ENCODE results near the gene NKX2-3.

NKX2-3 gene

DNA sequence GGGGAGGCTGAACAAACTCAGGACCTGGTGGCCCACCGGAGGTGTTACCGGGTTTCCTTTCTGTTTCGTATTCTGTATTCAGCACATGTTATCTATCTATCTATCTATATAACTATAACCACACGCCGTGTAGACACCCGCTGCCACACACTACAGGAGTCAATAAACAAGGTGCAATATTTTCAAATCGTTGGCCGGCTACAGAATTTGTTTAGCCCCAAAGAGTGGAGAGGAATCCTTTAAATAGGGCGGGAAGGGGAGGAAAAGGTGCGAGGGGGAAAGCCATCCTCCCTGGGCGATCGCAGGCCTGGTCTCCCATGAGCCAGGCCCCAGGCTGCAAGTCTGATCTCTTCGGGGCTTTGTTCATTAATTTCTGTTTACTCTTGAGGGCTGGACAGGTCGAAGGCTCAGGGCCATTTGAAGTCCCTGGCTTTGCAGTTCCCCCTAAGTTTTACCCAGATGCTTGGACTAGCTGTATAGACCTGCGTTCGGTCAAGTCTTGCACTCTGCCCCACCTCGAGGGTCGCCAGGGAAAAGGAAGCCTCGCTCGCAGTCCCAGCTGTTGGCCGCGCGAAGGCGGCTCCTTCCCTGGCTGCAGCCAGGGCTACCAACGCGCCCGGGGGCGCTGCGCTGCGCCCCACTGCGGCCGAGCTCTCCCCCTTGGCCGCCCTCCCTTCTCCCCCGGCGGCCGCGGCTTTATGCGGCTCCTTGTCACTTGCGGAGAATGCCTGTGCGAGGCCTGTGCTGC lies 3.8 kb downstream of the NKX2-3 start:
- no peaks in the 10 kb centered on the region for H3K9me3 ChIP-seq (ENCODE audit: control insufficient read depth, insufficient read depth, low read depth, low read length)
- H3K4me1 ChIP-seq (ENCODE audit: control insufficient read depth, insufficient read depth, low read length) = peaks cover 6% of the 10 kb centered on the region; the same call in 1 of the 2 replicates
- H3K4me3 ChIP-seq (ENCODE audit: low read depth, low read length) = no peak overlapping the region
- TF ChIP-seq ZNF600 (tag by site-specific recombination; IDR thresholded peaks at IDR 0.05) (no peak), ZFP69B (tag by site-specific recombination; IDR thresholded peaks at IDR 0.05) (no peak), KLF7 (tag by site-specific recombination; IDR thresholded peaks at IDR 0.05; ENCODE audit: borderline replicate concordance) (no peak), ZNF544 (tag by site-specific recombination; IDR thresholded peaks at IDR 0.05) (no peak), ZNF747 (tag by site-specific recombination; IDR thresholded peaks at IDR 0.05) (no peak), WT1 (tag by site-specific recombination; IDR thresholded peaks at IDR 0.05) (no peak), ZNF707 (tag by site-specific recombination; IDR thresholded peaks at IDR 0.05) (no peak), ZNF350 (tag by site-specific recombination; IDR thresholded peaks at IDR 0.05) (no peak), ZNF843 (tag by site-specific recombination; IDR thresholded peaks at IDR 0.05) (no peak), ZNF473 (tag by site-specific recombination; IDR thresholded peaks at IDR 0.05) (no peak), KLF1 (tag by site-specific recombination; IDR thresholded peaks at IDR 0.05) (no peak), ZNF510 (tag by site-specific recombination; IDR thresholded peaks at IDR 0.05; ENCODE audit: insufficient replicate concordance) (no peak), ZNF529 (tag by site-specific recombination; IDR thresholded peaks at IDR 0.05; ENCODE audit: insufficient replicate concordance) (no peak), HOXD13 (CRISPR knock-in tag; IDR thresholded peaks at IDR 0.05; ENCODE audit: borderline replicate concordance) (no peak), ZNF2 (tag by site-specific recombination; IDR thresholded peaks at IDR 0.05) (no peak), SP3 (tag by site-specific recombination; IDR thresholded peaks at IDR 0.05) (no peak)
- TF ChIP-seq, protein P1, sequence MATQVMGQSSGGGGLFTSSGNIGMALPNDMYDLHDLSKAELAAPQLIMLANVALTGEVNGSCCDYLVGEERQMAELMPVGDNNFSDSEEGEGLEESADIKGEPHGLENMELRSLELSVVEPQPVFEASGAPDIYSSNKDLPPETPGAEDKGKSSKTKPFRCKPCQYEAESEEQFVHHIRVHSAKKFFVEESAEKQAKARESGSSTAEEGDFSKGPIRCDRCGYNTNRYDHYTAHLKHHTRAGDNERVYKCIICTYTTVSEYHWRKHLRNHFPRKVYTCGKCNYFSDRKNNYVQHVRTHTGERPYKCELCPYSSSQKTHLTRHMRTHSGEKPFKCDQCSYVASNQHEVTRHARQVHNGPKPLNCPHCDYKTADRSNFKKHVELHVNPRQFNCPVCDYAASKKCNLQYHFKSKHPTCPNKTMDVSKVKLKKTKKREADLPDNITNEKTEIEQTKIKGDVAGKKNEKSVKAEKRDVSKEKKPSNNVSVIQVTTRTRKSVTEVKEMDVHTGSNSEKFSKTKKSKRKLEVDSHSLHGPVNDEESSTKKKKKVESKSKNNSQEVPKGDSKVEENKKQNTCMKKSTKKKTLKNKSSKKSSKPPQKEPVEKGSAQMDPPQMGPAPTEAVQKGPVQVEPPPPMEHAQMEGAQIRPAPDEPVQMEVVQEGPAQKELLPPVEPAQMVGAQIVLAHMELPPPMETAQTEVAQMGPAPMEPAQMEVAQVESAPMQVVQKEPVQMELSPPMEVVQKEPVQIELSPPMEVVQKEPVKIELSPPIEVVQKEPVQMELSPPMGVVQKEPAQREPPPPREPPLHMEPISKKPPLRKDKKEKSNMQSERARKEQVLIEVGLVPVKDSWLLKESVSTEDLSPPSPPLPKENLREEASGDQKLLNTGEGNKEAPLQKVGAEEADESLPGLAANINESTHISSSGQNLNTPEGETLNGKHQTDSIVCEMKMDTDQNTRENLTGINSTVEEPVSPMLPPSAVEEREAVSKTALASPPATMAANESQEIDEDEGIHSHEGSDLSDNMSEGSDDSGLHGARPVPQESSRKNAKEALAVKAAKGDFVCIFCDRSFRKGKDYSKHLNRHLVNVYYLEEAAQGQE (tag by site-specific recombination; IDR thresholded peaks at IDR 0.05) = no peak
- TF ChIP-seq, protein P2, sequence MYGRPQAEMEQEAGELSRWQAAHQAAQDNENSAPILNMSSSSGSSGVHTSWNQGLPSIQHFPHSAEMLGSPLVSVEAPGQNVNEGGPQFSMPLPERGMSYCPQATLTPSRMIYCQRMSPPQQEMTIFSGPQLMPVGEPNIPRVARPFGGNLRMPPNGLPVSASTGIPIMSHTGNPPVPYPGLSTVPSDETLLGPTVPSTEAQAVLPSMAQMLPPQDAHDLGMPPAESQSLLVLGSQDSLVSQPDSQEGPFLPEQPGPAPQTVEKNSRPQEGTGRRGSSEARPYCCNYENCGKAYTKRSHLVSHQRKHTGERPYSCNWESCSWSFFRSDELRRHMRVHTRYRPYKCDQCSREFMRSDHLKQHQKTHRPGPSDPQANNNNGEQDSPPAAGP (tag by site-specific recombination; IDR thresholded peaks at IDR 0.05) = no peak
- TF ChIP-seq, protein P3, sequence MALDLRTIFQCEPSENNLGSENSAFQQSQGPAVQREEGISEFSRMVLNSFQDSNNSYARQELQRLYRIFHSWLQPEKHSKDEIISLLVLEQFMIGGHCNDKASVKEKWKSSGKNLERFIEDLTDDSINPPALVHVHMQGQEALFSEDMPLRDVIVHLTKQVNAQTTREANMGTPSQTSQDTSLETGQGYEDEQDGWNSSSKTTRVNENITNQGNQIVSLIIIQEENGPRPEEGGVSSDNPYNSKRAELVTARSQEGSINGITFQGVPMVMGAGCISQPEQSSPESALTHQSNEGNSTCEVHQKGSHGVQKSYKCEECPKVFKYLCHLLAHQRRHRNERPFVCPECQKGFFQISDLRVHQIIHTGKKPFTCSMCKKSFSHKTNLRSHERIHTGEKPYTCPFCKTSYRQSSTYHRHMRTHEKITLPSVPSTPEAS (tag by site-specific recombination; IDR thresholded peaks at IDR 0.05) = no peak
- TF ChIP-seq, protein P4, sequence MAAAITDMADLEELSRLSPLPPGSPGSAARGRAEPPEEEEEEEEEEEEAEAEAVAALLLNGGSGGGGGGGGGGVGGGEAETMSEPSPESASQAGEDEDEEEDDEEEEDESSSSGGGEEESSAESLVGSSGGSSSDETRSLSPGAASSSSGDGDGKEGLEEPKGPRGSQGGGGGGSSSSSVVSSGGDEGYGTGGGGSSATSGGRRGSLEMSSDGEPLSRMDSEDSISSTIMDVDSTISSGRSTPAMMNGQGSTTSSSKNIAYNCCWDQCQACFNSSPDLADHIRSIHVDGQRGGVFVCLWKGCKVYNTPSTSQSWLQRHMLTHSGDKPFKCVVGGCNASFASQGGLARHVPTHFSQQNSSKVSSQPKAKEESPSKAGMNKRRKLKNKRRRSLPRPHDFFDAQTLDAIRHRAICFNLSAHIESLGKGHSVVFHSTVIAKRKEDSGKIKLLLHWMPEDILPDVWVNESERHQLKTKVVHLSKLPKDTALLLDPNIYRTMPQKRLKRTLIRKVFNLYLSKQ (tag by site-specific recombination; IDR thresholded peaks at IDR 0.05; ENCODE audit: borderline replicate concordance) = no peak
- H3K36me3 ChIP-seq (ENCODE audit: control insufficient read depth in 2 of 2, insufficient read depth in 1 of 2, low read length in 2 of 2) = no peaks in the 10 kb centered on the region
- POLR2A ChIA-PET = interaction anchor here (0.7 kb wide), 2 partner anchors 66 to 97 kb away, joined by 3 read pairs; no protein-coding TSS in a partner anchor
- H3K27ac ChIP-seq (ENCODE audit: extremely low read depth, low read depth, low read length) = no peak overlapping the region
- CTCF ChIA-PET = interaction anchor here (0.6 kb wide), 1 partner anchor 23 kb away, joined by 3 read pairs; no protein-coding TSS in a partner anchor
